ENCODE measurements around the gene PPFIA4.
"Not testable (repeated sequence)": the region's sequence is repeated elsewhere in the genome, so short reads cannot be mapped to it uniquely, and the experiment has no call there.

PPFIA4 gene

DNA sequence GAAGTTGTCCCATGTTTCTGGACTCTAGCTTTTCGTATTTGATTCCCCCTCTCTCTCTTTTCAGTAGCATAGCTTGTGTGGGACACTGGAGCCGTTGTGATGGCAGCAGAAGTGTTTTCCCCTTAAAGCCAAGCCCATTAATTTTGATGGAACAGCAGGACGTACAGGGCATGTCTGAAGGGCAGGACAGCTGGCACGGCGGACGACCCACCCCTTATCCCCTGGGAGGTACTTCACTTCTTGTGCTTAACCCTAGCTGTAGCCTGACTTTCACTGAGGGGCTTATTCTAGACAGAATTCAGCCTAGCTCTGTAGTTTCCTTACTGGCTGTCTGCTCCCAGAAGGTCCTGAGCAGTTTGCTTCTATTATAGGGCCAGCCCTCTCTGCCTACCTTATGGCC lies 8.6 kb upstream of the PPFIA4 start:
- no peak for DNase-seq

DNA sequence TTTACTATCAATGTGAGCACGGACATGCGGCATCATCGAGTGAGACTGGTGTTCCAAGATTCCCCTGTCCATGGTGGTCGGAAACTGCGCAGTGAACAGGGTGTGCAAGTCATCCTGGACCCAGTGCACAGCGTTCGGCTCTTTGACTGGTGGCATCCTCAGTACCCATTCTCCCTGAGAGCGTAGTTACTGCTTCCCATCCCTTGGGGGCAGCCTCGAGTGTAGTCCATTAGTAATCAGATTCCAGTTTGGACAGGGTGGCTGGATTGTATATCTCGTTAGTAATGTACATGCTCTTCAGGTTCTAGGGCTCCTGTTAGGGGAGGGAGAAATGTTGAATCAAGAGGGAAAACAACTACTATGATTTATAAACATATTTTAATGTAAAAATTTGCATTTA lies 3.4 kb upstream of the PPFIA4 start:
- not testable (repeated sequence) for DNase-seq

DNA sequence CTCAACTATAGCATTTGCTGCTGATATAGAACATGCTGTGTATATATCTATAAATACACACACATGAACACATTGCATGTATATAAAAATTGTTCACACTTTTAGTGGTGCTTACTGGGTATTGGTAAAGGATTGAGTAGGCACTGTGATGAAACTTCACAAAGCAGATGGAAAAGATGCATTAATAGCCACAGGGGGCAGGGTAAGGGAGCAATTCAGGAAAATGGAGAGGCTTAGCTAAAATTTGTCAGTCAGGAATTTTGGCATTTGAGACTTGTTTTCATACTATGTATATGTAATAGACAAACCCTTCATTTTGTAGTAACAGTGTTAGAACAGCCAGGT lies 633 bp upstream of the PPFIA4 start:
- no peak for DNase-seq

DNA sequence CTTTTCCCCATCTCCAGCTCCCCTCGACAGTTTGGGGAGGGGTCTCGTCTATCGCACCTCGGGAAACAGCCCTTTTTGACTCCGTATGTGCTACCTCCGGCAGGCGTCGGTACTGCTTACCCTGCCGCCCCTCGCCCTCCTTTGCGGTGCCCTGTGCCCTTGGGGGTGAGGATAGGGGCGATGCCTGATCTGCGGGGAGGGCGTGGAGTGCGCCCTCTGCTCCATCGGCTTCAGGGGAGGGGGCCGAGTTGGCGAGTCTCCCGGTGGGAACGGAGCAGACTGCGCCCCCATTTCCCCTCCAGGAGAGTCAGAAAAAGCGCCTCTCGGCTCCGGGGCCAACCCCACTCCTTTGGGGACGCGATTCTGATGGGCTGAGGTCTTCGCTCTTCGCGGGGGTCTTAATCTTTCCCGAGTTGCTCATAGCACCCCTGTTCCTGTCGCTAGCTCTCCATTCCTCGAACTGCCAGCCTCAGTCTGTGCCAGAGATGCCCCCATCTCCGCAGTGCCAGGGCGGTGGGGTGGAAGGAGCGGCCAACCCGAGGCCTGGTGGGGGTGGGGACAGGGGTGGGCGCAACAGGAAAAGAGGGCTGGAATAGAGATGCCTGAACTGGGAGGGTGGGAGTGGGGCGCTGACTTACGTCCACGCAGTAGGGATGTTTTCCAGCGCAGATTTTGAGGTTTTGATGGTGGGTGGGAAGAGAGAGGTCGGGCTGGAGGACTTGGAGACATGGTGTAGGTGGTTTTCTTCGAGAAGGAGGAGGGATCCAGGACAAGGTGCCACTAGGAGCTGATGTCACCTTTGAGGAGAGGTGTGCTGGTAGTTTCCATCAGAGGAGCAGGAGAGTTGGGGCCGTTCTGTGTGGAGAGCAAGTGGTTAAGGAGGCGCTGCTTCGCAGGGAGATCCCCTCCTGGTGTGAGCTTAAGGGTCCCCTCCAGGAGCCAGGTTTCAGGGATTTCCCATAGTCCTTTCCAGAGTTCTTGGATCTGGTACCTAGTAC lies 674 bp downstream of the PPFIA4 start:
- no peak for DNase-seq

DNA sequence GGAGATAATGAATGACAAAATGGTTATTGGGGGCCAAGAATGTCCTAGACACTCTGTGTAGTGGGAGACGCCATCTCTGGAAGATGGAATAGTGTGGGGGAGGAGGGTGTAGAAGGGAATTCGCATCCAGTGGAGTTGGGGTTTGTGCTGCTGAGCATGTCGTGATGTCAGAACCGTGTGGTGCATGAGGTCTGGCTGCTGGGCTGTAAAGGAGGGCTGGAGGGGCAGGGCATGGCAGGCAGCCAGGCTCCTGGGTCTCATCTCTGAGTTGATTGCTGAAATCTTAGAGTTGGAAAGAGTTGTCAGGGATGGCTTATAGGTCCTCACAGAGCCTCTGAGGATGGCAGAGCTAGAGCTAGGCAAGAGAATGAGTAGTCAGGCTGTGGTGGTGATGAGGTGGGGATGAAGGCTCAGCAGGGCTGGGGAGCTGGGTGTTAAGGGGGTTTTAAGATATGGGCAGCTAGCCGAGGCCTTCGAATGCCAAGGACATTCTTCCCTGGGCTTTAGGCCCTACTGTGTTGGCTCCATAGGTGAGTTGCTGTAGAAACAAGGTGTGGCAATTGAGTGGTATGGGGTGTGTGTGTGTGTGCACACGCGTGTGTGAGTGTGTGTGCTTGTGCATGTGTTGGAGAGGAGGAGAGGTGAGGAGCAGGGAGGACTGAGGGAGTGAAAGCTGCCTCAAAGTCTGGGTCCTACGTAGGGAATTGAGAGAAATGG lies 1.9 kb downstream of the PPFIA4 start:
- DNase-seq, result no peak

DNA sequence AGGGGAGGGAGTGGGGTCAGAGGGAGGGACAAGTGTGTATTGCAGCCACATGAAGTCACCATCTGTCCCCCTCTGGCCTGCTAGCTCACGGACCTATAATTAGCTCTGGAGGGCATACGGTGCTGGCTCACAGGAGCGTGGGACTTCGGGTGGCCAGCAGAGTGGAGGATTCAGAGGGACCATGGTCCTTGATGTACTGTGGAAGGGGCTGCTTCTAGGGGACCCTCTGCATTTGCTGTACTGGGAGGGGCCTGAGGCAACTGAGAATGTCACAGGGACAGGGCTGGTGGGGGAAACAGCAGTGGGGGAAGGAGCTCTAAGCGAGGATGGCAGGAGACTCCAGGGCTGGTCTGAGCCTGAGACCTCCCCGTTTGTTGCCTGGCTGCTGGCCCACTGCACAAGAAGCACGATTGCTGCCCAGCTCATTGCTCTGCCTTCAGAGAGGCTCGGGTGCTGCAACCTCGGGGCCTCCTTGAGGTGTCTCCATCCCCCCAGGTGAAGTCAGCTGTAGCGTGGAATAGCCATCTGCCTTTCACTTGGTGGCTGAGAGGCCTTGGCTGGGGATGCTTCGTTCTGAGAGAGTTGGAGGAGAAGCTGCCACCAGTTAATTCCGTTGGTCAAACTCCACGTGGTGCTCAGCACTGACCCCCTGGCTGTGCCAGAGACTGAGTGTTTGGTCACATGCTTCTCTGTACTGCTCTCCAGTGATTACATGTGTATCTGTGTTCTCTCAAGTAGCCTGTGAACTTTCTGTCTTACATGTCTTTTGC lies 2.7 kb downstream of the PPFIA4 start:
- no peak for DNase-seq

DNA sequence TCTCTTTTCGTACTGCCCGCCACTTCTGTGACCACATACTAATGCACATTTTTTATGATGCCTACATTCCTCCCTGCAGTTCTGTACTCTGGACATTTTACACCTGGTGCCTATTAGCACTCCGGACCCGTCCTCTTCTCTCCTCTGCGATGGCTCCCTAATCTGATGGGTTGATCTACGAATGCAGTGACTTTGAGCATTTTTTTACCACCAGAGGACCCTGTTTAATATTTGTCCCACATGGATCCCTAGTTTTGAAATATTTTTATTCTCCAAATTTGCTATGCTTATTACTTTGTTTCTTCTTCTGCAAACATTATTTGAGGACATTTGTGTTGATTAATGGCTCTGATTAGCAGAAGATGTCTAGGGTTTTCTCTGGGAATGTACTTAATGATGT lies 5.2 kb downstream of the PPFIA4 start:
- DNase-seq, result no peak

DNA sequence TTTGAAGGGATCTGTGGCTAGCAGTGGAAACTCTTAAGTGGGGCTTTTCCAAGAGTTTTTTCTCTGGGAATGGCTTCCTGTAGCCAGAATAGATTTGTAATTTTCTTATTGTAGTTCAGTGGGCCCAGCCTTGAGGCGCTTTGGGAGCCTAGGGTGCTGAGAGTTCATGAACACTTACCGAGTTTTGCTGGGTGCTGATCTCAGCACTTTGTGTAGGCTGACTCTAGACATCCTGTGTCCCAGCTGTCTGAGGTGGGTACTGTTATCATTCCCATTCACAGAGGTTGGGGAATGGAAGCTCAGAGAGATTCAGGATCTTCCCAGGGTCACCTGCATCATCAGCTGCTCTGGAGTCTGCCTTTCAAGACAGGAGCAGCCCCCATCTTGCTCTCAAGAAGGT lies 7.0 kb downstream of the PPFIA4 start:
- no peak for DNase-seq

DNA sequence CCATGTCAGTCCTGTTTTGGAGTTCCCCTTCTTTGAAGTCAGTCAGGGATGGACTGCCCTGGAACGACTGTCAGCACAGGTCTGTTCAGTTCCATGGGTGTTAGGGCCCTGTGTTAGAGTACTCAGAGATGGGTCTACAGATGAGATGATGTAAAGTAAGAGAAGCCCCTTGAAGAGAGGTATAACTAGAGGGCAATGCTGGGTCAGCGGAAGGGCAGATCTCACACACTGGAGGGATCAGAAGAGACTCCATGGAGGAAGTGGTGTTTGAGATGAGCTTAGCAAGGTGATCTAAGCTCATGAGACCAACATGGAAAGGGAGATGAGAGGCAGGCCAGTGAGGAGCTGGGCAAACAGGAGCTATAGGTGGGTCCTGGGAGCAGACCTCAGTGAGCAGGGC lies 7.6 kb downstream of the PPFIA4 start:
- DNase-seq, result no peak

DNA sequence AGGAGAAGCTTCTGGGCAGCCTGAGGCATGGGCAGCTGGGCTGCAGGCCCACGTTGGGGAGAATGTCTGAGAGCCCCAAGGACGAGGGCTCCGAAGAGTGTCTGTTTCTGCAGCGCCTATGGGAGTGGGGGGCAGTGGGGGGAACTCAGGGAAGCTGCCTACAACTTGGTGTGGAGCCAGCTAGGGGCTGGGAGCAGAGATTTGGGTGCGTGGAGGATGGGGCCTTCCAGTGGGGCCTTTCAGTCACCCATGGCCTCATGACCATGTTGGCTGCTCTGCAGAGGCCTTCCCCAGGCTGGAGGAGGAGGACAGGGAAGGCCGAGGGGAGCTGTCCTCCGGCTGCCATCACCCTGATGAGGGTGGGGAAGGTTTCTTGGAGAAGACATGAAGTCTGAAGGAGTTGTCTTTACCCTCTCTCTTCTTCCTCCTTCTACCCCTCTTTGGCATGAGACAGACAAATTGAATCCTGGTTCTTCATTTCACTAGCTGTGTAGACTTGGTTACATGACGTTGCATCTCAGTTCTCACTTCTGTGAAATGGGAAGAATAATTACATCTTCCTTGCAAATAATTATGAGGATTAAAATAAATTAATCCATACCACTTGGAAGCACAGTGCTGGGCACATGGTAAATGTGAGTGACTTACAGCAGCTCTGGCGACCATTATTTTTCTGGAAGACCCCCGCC lies 8.3 kb downstream of the PPFIA4 start:
- no peak for DNase-seq

DNA sequence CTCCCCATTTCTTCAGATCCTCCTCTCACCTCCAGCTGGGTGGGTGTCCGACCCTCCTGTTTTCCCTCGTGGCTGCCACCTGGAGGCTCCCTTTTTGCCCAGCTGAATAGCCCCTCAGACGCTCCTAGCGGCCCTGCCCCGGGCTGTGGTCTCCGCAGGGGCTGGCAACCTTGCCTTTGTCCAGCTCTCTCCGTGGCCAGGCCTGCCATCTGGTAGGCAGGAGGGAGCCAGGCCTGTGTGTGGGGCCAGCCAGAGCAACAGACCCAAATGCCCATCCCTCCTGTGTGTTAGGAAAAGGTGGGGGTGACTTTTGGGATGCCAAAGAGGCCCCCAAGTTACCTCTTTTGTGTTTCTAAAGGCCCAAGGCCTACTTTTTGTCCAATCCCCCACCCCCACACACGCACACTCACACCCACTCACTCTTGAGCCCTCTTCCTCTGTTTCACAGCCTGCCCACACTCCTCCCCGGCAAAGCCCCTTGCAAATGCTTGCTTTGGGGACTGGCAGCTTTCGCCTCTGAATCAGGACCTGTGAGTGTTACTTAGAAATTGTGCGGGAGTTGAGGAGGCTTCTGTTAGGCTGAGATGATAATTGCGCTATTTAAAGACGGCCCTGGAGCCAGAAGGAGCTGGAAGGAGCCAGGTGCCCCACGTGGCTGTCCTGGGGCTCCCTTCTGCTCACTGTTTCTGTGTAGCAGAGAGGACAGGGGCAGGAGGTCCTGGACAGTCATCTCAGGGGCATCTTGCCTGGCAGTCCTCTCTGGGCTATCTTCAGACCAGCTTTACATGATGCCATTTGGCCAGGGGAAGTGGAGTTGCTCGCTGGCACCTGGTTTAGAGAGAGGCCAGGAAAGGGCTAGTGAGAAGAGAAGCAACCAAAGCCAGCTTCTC lies 9.1 kb downstream of the PPFIA4 start:
- no peak for DNase-seq

DNA sequence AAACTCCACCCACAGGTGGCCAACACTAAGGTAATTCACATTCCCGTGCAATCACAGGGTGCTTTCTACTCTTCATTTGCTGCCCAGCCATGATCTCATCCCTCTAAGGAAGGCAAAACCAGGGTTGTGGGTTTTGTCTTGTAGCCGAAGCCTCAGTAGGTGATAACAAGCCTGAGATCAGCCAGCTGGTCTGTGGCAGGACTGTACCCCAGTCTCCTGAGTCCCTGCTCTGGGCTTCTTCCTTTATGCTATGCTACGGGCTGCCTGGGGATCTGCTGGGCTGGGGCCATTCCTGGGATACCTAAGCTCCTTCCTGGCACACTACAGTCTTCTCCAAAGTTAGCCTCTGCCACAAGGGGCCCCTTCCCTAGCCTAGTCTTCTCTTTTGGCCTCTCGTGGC lies 9.8 kb downstream of the PPFIA4 start:
- no peak for DNase-seq

DNA sequence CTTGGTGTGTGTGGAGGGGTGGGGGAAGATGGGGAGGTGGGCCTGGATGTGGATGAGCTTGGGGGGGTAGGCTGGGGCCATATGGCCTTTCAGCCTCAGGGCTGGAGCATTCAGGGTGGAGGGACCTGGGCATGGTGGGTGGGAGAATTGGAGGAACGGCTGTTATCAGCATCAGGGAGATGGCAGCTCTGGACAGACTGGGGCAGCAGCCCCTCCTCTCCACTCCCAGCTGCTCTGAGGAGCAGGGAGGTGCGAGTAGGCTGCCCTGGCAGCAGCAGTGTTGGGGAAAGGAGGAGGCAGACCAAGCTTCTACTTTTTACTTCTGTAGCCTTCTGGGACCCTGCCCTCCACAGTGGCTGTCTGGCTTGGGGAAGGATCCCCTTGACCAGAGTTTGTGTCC lies 10.2 kb downstream of the PPFIA4 start:
- no peak for DNase-seq

DNA sequence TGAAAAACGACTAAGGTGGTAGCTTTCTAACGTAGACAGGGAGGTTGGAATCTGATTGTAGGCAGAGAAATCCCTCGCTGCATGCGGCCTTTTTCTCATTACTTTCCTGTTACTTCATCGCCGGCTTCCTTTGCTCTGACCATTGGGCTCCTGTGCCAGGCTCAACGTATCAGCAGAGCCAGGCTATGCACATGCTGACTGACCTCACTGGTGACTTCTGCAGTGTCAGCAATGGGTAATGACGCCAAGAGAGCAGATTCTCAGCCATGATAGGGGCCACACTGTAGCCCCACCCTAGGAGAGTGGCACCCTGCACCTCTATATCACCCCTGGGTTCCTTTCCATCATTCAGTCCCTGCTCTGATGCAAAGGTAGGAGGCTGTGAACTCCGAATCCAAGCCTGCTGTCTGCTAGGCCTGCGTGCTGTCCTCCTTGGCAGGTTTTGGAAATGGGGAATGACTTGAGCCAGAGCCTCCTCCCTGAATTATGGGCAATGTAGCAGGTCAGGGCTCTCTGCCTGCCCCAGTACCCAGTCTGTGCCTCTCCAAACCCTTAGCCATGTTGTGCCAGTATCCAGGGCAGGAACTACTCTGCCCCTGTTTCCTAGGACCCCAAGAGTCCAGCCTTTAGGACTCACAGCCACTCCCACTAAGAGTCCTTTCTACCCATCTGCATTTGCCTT lies 11.4 kb downstream of the PPFIA4 start:
- no peak for DNase-seq

DNA sequence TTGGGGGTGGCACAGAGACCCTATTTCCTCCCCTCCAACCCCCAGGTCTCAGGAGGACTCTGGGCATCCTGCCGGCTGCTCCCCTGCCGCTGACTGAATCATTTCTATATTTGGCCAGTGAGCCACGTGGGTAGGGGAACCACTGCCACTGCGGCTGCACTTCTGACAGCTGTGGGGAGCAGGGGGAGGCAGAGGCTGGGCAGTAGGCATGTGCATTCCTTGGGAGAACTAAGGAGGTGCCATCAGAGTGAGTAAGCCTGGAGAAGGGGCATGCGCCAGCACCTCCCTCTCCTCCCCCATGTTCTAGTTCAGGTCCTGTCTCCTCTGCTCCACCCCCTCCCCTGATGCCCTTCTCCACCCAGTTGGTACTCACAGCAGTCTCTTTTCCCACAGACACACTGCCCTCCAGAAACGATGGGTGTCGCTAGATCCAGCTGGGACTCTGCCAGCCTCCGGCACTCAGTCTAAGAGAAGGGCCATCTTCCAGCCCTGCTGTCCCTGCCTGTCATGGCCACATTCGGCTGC lies 12.0 kb downstream of the PPFIA4 start:
- DNase-seq, result no peak

DNA sequence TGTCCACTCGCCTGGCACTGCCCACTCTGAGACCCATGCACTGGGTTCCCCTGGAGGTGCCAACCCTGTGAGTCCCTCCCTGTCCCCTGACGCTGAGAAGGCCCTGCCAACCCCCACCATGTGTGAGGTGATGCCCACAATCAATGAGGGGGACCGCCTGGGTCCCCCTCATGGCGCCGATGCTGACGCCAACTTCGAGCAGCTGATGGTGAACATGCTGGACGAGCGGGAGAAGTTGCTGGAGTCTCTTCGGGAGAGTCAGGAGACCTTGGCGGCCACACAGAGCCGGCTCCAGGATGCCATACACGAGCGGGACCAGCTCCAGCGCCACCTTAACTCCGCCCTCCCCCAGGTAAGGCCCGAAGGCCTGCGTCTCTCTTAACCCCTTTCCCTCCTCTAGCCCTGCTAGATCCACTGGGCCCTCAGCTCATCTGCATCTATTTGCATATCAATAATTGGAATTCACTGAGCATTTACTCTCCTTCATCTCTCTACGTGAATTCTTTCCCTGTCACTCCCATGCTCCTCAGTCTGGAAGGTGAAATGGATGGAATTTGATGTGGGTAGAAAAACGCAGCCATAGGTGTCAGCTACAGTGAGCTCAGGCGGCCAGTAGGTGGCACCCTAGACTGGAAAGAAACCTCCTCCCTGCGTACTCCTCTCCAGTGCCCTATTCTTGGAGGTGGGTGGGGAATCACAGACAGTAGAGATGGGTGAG lies 12.8 kb downstream of the PPFIA4 start:
- peak; percentile 58 to 68 for DNase-seq

DNA sequence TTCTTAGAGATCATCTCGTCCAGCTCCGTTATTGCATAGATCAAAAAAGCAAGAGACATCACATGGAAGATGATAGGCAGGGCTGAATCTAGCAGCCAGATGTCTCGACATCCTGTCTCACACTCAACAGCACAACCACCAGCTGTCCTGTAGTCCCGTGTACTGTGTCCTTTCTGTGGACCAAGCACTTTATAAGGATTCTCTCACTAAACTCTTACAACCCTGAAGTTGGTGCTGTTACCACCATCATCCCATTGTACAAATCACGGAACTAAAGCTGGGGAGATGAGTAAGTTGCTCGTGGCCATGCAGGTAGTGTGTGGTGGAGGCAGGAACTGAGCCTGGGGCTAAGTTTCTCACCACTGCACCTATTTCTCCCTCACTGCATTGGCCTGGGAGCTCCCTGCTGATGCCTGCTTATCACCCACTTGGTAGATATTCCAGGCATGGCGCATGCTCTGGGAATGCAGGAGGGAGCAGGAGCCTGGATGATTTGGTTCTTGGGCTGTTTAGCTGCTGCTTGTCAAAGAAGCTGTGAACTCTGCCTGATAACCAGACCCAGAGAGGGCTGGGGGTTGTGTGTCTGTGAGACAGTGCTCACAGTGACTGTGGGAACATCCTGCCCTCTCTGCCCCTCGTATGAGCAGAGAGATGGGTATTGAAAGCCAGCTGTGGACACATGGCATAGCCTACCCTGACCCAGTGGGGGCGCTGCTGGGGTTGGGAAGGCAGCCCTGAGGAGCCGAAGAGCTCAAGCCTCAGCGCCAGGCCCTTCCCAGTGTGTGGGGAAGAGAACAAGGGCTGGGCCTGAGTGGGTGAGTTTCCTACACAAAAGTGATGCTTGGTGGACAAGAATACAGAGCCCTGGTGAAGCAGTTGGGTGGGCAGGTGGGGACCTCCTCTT lies 13.6 kb downstream of the PPFIA4 start:
- no peak for DNase-seq

DNA sequence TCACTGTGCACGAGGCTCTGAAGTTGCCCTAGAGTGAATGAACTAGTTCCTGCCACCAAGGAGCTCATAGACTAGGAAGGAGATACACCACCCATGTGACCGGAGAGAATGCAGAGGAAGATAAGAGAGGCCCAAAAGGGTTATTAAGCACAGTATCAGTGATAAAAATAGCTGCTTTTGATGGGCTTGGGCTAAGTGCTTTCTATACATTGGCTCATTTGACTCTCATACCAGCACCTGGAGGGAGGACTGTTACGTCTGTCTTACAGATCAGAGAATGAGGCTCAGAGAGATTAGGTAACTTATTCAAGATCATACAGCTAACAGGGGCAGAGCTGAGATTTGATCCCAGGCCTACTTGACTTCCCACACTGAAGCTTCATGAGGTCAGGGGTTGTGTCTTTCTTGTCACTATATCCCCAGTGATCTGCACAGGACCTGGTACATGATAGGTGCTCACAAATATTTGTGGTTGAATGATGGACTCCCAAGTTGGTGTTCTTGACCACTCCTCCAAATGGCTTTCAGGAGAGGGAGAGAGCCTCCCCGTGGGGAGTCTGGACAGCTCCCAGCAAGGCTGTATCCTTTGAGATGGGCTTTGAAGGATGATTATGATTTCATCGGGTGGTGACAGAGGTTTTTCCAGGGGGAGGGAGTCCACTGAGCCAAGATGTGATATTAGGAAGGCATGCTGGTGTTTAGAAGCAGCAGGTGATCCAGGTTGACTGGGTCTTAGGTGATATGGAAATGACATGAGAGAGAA lies 14.4 kb downstream of the PPFIA4 start:
- no peak for DNase-seq
